LNCaP clone FGC (cell line): ENCODE measurements around the gene DCAF11.

Source experiments
- DNase-seq: peaks from one replicate; pipeline ENCODE4 v3.0.0-alpha.2; 2011; ENCODE audit warnings: low read depth
- H3K4me3 ChIP-seq: 2 replicates; pipeline ENCODE4 v1.5.1; 2011; ENCODE audit warnings: mild to moderate bottlenecking, low read depth, low read length, control low read depth
- CTCF ChIP-seq: IDR thresholded peaks from 2 replicates; pipeline ENCODE4 v1.5.1; 2012; ENCODE audit warnings: mild to moderate bottlenecking; ENCODE audit not compliant: control insufficient read depth, insufficient read depth; ENCODE audit errors: extremely low read depth

DCAF11 gene

GRCh38 chr14:24074625-24075484 lies 39.7 kb upstream of the DCAF11 start:
- no peak for DNase-seq
- no peak for TF ChIP-seq CTCF
- no peak overlapping the region for H3K4me3 ChIP-seq

GRCh38 chr14:24075485-24076301 lies 38.9 kb upstream of the DCAF11 start:
- TF ChIP-seq CTCF, result no peak
- DNase-seq, result no peak
- H3K4me3 ChIP-seq, result no peak overlapping the region

GRCh38 chr14:24076302-24076601 lies 38.3 kb upstream of the DCAF11 start:
- TF ChIP-seq CTCF, result no peak
- H3K4me3 ChIP-seq, result no peak overlapping the region
- DNase-seq, result no peak

- no peak overlapping the region for H3K4me3 ChIP-seq
- DNase-seq, result no peak
- TF ChIP-seq CTCF, result no peak
Observed at GRCh38 chr14:24077086-24077485, 37.5 kb upstream of the DCAF11 start.

- TF ChIP-seq CTCF, result no peak
- H3K4me3 ChIP-seq, result no peak overlapping the region
- DNase-seq, result no peak
Observed at GRCh38 chr14:24078146-24078545, 36.4 kb upstream of the DCAF11 start.

GRCh38 chr14:24079491-24080141 lies 35.0 kb upstream of the DCAF11 start:
- H3K4me3 ChIP-seq, result no peak overlapping the region
- TF ChIP-seq CTCF, result no peak
- no peak for DNase-seq
